ENCODE results near the gene POLG.

GRCh38 chr15:89365462-89366065 lies 30.9 kb upstream of the POLG start:
- TF ChIP-seq POLR2A (IDR thresholded peaks at IDR 0.05): no peak
- no peak for TF ChIP-seq CTCF (IDR thresholded peaks at IDR 0.05)
- TF ChIP-seq EP300 (IDR thresholded peaks at IDR 0.05): no peak
